Kidney (tissue), 14 donors: Measurements from ENCODE around the gene KDM6A. TPM values are rescaled to one million over a fixed set of nuclear protein-coding genes. Genes with fewer than 3 reads are reported as not detected.

Experiments used
- DNase-seq, 5 donors: peaks; one replicate each; pipeline ENCODE4 v3.0.0-alpha.2; 2013 to 2020
- FAIRE-seq: peaks from 2 replicates; lab custom pipeline; 2012; peaks lifted over from hg19 to GRCh38; lab: Jason Lieb, UNC
- H3K27ac ChIP-seq, 2 donors: one replicate each; pipeline ENCODE4 v1.7.0; 2013; ENCODE audit warnings: low read depth in 2 of 2, low read length in 2 of 2, inconsistent platforms in 1 of 2
- H3K27me3 ChIP-seq: one replicate; pipeline ENCODE4 v1.7.1; 2013; ENCODE audit warnings: low read length, inconsistent platforms; ENCODE audit not compliant: control insufficient read depth, insufficient read depth
- H3K36me3 ChIP-seq, 3 donors: one replicate each; pipeline versions ENCODE4 v1.7.0 to v1.7.1; 2013; ENCODE audit warnings: low read length in 3 of 3, control low read depth in 1 of 3, inconsistent platforms in 1 of 3; ENCODE audit not compliant: insufficient read depth in 3 of 3, control insufficient read depth in 2 of 3
- H3K4me1 ChIP-seq, 3 donors: one replicate each; pipeline versions ENCODE4 v1.7.0 to v1.7.1; 2013; ENCODE audit warnings: low read length in 3 of 3, inconsistent platforms in 1 of 3, low read depth in 1 of 3; ENCODE audit not compliant: control insufficient read depth in 2 of 3, insufficient read depth in 2 of 3
- H3K4me3 ChIP-seq, 3 donors: one replicate each; pipeline versions ENCODE4 v1.7.0 to v1.8.1; 2013; ENCODE audit warnings: low read length in 3 of 3, control low read depth in 1 of 3, inconsistent platforms in 1 of 3
- H3K9ac ChIP-seq, 3 donors: one replicate each; pipeline versions ENCODE4 v1.7.0 to v1.7.1; 2013; ENCODE audit warnings: low read length in 3 of 3, control low read depth in 1 of 3, inconsistent platforms in 1 of 3
- H3K9me3 ChIP-seq, 3 donors: one replicate each; pipeline versions ENCODE4 v1.7.0 to v1.7.1; 2013; ENCODE audit warnings: low read length in 3 of 3, control low read depth in 1 of 3, inconsistent platforms in 1 of 3; ENCODE audit not compliant: control insufficient read depth in 2 of 3, insufficient read depth in 1 of 3
- intact Hi-C: fragments of 100-400 bp; cut with DNase I; formaldehyde crosslinking; loops from one replicate; pipeline ENCODE4 v1.11.1; 2022
- polyA plus RNA-seq: library from polyadenylated mRNA; stranded (reverse); fragments of 350-450 nt; fragmentation: Illumina TruSeq; extraction: RNeasy Lipid Tissue Mini Kit (QIAGEN cat#74804); gene quantifications from one replicate; pipeline ENCODE4 v1.2.3, GENCODE V29; 2014; ENCODE audit warnings: low read depth, low replicate concordance; ENCODE audit not compliant: insufficient read depth
- total RNA-seq: library from RNA; stranded (reverse); fragmentation: NEBNext Ultra II Directional; extraction: Animal tissue kit (Norgen Biotek cat#: 25700); gene quantifications from one replicate; pipeline ENCODE4 v1.2.1, GENCODE V29; 2021
- TF ChIP-seq, protein P1 (sequence below): IDR thresholded peaks from 3 replicates; pipeline ENCODE4 v1.5.1; 2012; ENCODE audit warnings: mild to moderate bottlenecking, moderate library complexity, borderline replicate concordance; ENCODE audit not compliant: insufficient read depth; ENCODE audit errors: extremely low read depth
- donor health status: control.
- donor health status: control.
- donor health status: control.
- donor health status: control.
- donor health status: control.
- donor health status: DM: yes; HTN: yes; CAD: no.
- donor health status: Normal renal cell carcinoma (clear cell type).

The KDM6A gene
- total and polyA plus RNA-seq, 2 donors from 2014 or later = 7.7 to 40.8 TPM

DNA sequence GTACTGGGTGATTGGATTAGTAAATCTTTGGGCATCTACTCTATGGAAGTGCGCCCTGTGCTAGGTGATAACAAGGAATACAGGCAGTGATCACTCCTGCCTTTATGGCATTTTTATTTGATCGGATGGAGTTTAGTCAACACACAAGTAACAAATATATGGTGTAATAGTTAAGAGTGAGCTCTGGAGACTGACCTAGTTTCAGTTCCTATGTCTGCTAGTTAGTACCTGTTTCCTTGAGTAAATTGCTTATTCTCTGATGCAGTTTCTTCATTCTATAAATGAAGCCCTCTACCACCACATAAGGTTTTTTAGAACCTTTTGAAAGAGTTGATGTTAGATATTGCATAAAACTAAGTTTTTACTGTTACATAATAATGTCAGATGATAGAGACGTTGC lies 134.6 kb downstream of the KDM6A start:
- H3K4me1 ChIP-seq = no peaks in the 10 kb centered on the region
- no peak overlapping the region for H3K4me3 ChIP-seq
- H3K9ac ChIP-seq = no peak overlapping the region
- H3K36me3 ChIP-seq = no peaks in the 10 kb centered on the region
- no peaks in the 10 kb centered on the region for H3K27me3 ChIP-seq
- TF ChIP-seq, protein P1, sequence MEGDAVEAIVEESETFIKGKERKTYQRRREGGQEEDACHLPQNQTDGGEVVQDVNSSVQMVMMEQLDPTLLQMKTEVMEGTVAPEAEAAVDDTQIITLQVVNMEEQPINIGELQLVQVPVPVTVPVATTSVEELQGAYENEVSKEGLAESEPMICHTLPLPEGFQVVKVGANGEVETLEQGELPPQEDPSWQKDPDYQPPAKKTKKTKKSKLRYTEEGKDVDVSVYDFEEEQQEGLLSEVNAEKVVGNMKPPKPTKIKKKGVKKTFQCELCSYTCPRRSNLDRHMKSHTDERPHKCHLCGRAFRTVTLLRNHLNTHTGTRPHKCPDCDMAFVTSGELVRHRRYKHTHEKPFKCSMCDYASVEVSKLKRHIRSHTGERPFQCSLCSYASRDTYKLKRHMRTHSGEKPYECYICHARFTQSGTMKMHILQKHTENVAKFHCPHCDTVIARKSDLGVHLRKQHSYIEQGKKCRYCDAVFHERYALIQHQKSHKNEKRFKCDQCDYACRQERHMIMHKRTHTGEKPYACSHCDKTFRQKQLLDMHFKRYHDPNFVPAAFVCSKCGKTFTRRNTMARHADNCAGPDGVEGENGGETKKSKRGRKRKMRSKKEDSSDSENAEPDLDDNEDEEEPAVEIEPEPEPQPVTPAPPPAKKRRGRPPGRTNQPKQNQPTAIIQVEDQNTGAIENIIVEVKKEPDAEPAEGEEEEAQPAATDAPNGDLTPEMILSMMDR = no peak
- FAIRE-seq = no peak
- intact Hi-C loops = no loop called here
- DNase-seq = no peak
- H3K9me3 ChIP-seq = no peaks in the 10 kb centered on the region
- H3K27ac ChIP-seq = no peak overlapping the region

DNA sequence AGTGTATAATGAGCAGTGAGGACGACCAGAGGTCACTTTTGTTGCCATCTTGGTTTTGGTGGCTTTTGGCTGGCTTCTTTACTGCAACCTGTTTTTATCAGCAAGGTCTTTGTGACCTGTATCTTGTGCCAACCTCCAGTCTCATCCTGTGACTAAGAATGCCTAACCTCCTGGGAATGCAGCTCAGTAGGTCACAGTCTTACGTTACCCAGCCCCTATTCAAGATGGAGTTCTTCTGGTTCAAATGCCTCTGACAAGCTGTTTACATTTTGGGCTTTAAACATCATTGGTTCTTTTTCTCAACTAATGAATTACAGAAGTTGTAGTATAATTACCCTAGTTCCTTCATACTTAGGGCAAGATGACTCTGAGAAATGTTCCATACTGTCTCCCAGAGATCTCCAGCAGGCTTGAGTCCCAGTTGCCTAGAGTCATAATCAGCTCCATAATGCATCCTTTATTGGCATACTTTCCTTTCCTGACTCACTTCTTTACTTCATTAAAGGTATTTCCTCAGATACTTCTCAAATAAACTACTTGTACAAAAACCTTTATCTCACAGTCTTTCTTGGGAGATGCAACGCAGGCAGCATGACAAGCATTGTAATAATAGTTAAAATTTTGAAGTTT lies 136.5 kb downstream of the KDM6A start:
- Histone ChIP-seq H3K27me3 (no peaks in the 10 kb centered on the region), H3K4me3 (no peak overlapping the region), H3K9ac (no peak overlapping the region), H3K4me1 (no peaks in the 10 kb centered on the region), H3K27ac (no peak overlapping the region), H3K36me3 (no peaks in the 10 kb centered on the region), H3K9me3 (no peaks in the 10 kb centered on the region)
- DNase-seq (no peak), FAIRE-seq (no peak)
- TF ChIP-seq, protein P1 = no peak
- intact Hi-C loops = no loop called here

DNA sequence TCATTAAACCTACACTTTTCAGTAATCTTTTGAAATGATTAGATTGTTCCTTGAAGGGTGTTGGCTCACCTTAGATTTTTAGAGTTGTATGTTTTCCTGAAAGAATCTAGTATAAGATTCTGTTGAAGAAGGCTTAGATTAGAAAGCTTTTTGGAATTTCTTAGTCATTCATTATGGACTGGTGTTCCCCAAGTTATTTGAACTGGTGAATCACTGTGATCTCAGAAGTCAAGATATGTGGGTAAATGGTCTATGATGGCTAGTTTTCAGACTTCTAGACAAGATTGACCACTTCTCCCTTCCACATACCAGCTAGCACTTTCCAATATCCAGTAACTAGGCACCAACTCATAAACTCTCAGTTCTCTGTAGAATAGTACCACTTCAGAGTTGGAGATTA lies 138.1 kb downstream of the KDM6A start:
- no peak for FAIRE-seq

More for the DNA sequence above, 138.1 kb downstream of the KDM6A start:
- H3K9me3 ChIP-seq = no peaks in the 10 kb centered on the region
- H3K27me3 ChIP-seq = no peaks in the 10 kb centered on the region
- H3K27ac ChIP-seq = no peak overlapping the region
- no peak for DNase-seq
- intact Hi-C loops = no loop called here
- no peak overlapping the region for H3K9ac ChIP-seq
- H3K4me3 ChIP-seq = no peak overlapping the region
- H3K4me1 ChIP-seq = no peaks in the 10 kb centered on the region
- TF ChIP-seq, protein P1 = no peak
- no peaks in the 10 kb centered on the region for H3K36me3 ChIP-seq
